ENCODE measurements around the gene TPCN2. TPM values are rescaled to one million over a fixed set of nuclear protein-coding genes. Genes with fewer than 3 reads are reported as not detected.
"Not testable (repeated sequence)": the region's sequence is repeated elsewhere in the genome, so short reads cannot be mapped to it uniquely, and the experiment has no call there.

TPCN2 gene
- polyA plus RNA-seq, 3 donors, result 29.3 to 52.8 (median 31.5) TPM

DNA sequence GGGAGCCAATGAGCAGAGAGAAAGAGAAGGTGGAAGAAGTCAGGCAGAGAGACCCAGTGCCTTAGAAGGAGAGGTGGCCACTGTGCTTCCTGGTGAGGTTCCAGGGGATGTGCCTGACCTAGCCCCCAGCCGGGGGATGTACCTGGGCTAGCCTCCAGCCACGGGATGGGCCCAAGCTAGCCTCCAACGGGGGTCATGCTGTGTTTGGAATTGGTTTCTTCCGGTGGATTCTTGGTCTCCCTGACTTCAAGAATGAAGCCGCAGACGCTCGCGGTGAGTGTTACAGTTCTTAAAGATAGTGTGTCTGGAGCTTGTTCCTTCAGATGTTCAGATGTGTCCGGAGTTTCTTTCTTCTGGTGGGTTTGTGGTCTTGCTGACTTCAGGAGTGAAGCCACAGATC lies 100.1 kb downstream of the TPCN2 start:
- Histone ChIP-seq H3K4me2 (replicated peaks; ENCODE audit: extremely low read depth, low read length, poor library complexity, severe bottlenecking) (no peak overlapping the region), H3K36me3 (replicated peaks in 1 of 2; ENCODE audit: control insufficient read depth in 1 of 2, insufficient read depth in 2 of 2, low read length in 2 of 2) (no peaks in the 10 kb centered on the region), H3K79me2 (ENCODE audit: insufficient read depth, low read length) (no peaks in the 10 kb centered on the region), H3K27ac (ENCODE audit: low read depth in 1 of 2, low read length in 2 of 2) (no peak overlapping the region), H3K4me3 (replicated peaks in 1 of 3; ENCODE audit: low read depth in 2 of 3, low read length in 3 of 3) (no peak overlapping the region), H2AFZ (ENCODE audit: insufficient read depth, low read depth, low read length, poor library complexity, severe bottlenecking) (no peak overlapping the region), H3K9me3 (replicated peaks in 1 of 2; ENCODE audit: control insufficient read depth in 1 of 2, insufficient read depth in 1 of 2, low read length in 2 of 2) (peaks cover 17 to 39% of the 10 kb centered on the region in 2 donors), H4K20me1 (ENCODE audit: insufficient read depth, low read length) (no peaks in the 10 kb centered on the region), H3K27me3 (ENCODE audit: control insufficient read depth in 2 of 2, insufficient read depth in 2 of 2, low read length in 2 of 2) (no peaks in the 10 kb centered on the region), H3K9ac (ENCODE audit: insufficient read depth, low read length, poor library complexity, severe bottlenecking) (no peak overlapping the region), H3K4me1 (ENCODE audit: control insufficient read depth in 1 of 2, insufficient read depth in 2 of 2, low read length in 2 of 2) (no peaks in the 10 kb centered on the region)
- Mint-ChIP-seq H3K4me1 (no peaks in the 10 kb centered on the region), H3K27me3 (ENCODE audit: low read depth in 3 of 3) (peaks cover 3 to 10% (median 7%) of the 10 kb centered on the region in 3 donors), H3K9me3 (peaks cover 19 to 37% (median 34%) of the 10 kb centered on the region in 7 donors), H3K4me3 (no peak overlapping the region), H3K36me3 (no peaks in the 10 kb centered on the region), H3K27ac (no peak overlapping the region)
- intact Hi-C loops (cut with micrococcal nuclease), result no loop called here
- DNase-seq, result no peak
- 87% methylated on average over 9 of the region's 9 CpGs for WGBS (ENCODE audit: insufficient coverage)
- TF ChIP-seq, protein P1, sequence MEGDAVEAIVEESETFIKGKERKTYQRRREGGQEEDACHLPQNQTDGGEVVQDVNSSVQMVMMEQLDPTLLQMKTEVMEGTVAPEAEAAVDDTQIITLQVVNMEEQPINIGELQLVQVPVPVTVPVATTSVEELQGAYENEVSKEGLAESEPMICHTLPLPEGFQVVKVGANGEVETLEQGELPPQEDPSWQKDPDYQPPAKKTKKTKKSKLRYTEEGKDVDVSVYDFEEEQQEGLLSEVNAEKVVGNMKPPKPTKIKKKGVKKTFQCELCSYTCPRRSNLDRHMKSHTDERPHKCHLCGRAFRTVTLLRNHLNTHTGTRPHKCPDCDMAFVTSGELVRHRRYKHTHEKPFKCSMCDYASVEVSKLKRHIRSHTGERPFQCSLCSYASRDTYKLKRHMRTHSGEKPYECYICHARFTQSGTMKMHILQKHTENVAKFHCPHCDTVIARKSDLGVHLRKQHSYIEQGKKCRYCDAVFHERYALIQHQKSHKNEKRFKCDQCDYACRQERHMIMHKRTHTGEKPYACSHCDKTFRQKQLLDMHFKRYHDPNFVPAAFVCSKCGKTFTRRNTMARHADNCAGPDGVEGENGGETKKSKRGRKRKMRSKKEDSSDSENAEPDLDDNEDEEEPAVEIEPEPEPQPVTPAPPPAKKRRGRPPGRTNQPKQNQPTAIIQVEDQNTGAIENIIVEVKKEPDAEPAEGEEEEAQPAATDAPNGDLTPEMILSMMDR (IDR thresholded peaks at IDR 0.05), result no peak

DNA sequence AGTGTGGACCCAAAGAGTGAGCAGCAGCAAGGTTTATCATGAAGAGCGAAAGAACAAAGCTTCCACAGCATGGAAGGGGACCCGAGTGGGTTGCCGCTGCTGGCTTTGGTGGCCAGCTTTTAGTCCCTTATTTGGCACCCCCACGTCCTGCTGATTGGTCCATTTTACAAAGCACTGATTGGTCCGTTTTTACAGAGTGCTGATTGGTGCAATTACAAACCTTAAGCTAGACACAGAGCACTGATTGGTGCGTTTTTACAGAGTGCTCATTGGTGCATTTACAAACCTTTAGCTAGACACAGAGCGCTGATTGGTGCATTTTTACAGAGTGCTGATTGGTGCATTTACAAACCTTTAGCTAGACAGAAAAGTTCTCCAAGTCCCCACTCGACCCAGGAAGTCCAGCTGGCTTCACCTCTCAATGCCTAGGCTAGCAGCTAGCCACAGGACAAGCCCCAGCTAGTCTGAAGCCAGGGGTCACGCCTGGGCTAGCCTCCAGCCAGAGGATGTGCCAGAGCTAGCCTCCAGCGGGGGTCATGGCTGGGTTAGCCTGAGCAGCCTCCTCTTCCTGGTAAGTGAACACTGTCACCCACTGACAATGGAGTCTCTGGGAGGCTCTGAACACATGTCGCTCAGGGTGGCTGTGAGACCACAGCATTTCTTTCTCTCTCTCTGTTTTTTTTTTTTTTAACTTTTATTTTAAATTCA lies 100.8 kb downstream of the TPCN2 start:
- H3K36me3 Mint-ChIP-seq; H3K4me2 ChIP-seq (replicated peaks; ENCODE audit: extremely low read depth, low read length, poor library complexity, severe bottlenecking); H3K27ac Mint-ChIP-seq; DNase-seq; H3K9ac ChIP-seq (ENCODE audit: insufficient read depth, low read length, poor library complexity, severe bottlenecking); H4K20me1 ChIP-seq (ENCODE audit: insufficient read depth, low read length); H3K4me1 ChIP-seq (ENCODE audit: control insufficient read depth in 1 of 2, insufficient read depth in 2 of 2, low read length in 2 of 2); H3K79me2 ChIP-seq (ENCODE audit: insufficient read depth, low read length); H3K27me3 ChIP-seq (ENCODE audit: control insufficient read depth in 2 of 2, insufficient read depth in 2 of 2, low read length in 2 of 2); H3K4me3 ChIP-seq (replicated peaks in 1 of 3; ENCODE audit: low read depth in 2 of 3, low read length in 3 of 3); H3K27ac ChIP-seq (ENCODE audit: low read depth in 1 of 2, low read length in 2 of 2); intact Hi-C loops (cut with micrococcal nuclease); H3K36me3 ChIP-seq (replicated peaks in 1 of 2; ENCODE audit: control insufficient read depth in 1 of 2, insufficient read depth in 2 of 2, low read length in 2 of 2); H2AFZ ChIP-seq (ENCODE audit: insufficient read depth, low read depth, low read length, poor library complexity, severe bottlenecking); H3K4me1 Mint-ChIP-seq; H3K4me3 Mint-ChIP-seq; H3K27me3 Mint-ChIP-seq (ENCODE audit: low read depth in 3 of 3): not testable (repeated sequence)
- H3K9me3 Mint-ChIP-seq, result peaks cover 16 to 32% (median 32%) of the 10 kb centered on the region in 7 donors
- H3K9me3 ChIP-seq (replicated peaks in 1 of 2; ENCODE audit: control insufficient read depth in 1 of 2, insufficient read depth in 1 of 2, low read length in 2 of 2), result peaks cover 17 to 36% of the 10 kb centered on the region in 2 donors
- 95% methylated on average over 10 of the region's 11 CpGs for WGBS (ENCODE audit: insufficient coverage)
